Measurements from ENCODE around the gene ZNF266.

The ZNF266 gene

DNA sequence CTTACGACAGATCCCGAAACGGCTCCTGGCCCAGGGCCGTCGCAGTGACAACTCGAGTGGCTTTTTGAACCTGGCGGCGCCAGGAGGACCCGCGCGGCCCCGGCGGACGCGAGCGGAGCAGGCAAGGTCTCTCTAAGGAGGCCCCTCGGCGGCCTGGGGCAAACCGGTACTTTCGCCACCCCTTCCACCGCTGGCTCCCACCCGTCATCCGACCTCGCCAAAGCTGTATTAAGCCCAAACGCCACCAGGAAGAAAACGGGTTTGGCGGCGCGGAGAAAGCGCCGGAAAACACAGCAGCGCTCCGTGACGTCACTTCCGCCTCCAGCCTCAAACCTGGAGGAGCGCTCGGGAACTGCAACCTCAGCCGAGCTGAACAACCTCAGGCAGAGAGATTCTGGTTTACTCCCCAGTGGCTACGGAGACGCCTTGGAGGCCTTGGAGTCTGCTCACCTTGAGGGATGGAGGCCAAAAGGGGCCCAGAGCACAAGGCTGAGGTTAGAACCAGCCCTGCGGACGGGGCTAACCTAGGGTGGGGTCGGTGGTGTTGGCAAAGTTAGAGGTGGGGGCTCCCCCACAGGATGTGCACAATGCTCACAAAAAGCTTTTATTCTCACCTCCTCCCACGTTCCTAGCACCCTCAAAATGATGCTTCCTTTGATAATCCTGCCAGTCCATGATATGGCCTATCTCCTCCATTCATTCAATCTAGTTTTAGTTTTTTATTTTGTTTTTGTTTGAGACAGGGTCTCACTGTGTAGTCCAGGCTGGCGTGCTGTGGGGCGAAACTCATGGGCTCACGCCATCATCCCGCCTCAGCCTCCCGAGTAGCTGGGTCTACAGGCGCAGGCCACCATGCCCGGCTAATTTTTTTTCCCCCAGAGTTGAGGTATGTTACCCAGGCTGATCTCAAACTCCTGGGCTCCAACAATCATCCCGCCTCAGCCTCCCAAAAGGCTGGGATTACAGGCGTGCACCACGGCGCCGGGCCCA is at the start of gene ZNF266:
Gene ZNF266 (minus strand): TSS at position 295 of the 990 bp plus-strand sequence. CDS start 15,484 bp downstream, outside the sequence.
- peak within 1 kb of the TSS; percentile 61 for H3K27ac ChIP-seq
- peak; percentile 62 for DNase-seq (ENCODE audit: low read depth, low spot score)

GRCh38 chr19:9485140-9485539 is 49.8 kb upstream of the ZNF266 start:
- no peak for DNase-seq (ENCODE audit: low read depth, low spot score)
- no peak overlapping the region for H3K27ac ChIP-seq

GRCh38 chr19:9474975-9475374 is 39.6 kb upstream of the ZNF266 start:
- DNase-seq (ENCODE audit: low read depth, low spot score), result peak; percentile 36
- H3K27ac ChIP-seq, result peak overlapping the region; percentile 16

DNA sequence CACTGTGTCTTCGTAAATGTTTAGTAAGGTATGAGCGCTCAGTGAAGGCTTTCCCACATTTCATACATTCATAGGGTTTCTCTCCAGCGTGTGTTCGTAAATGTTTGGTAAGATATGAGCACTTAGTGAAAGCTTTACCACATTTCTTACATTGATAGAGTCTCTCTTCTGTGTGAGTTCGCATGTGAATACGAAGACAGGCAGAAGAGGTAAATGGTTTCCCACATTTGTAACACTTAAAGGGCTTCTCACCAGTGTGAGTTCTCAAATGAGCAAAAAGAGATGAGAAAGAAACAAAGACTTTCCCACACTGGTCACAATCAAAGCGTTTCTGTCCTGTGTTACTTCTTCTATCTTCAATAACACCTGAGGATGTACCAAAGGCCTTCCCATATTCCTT is 31.8 kb upstream of the ZNF266 start:
- no peak overlapping the region for H3K27ac ChIP-seq
- DNase-seq (ENCODE audit: low read depth, low spot score), result no peak

GRCh38 chr19:9461938-9462337 is 26.6 kb upstream of the ZNF266 start:
- DNase-seq (ENCODE audit: low read depth, low spot score), result no peak
- H3K27ac ChIP-seq, result no peak overlapping the region

DNA sequence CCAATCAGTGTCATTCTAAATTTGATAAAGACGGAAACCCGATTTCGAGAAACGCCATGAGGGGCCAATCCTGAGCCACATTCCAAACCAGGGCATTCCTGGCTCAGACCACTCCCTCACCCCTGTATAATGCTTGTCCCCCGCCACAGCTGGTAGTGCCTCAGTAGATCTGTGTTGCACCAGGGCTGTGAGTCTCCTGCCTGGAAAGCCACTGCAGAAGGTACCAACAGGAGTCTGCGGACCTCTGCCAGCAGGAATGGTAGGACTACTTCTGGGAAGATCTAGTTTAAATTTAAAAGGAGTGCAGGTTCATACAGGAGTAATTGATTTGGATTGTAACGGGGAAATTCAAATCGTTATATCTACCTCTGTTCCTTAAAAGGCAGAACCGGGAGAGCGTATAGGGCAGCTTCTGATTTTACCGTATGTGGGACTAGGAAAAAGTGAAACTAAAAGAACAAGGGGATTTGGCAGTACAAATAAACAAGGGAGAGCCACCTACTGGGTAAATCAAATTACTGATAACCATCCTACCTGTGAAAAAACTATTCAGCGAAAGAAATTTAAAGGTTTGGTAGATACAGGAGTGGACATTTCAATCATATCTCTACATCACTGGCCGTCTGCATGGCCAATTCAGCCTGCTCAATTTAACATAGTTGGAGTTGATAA is 20.8 kb upstream of the ZNF266 start:
- no peak overlapping the region for H3K27ac ChIP-seq
- DNase-seq (ENCODE audit: low read depth, low spot score), result no peak

- H3K27ac ChIP-seq, result no peak overlapping the region
- DNase-seq (ENCODE audit: low read depth, low spot score), result no peak
These were observed 18.6 kb upstream of the ZNF266 start for GRCh38 chr19:9453953-9454352.

DNA sequence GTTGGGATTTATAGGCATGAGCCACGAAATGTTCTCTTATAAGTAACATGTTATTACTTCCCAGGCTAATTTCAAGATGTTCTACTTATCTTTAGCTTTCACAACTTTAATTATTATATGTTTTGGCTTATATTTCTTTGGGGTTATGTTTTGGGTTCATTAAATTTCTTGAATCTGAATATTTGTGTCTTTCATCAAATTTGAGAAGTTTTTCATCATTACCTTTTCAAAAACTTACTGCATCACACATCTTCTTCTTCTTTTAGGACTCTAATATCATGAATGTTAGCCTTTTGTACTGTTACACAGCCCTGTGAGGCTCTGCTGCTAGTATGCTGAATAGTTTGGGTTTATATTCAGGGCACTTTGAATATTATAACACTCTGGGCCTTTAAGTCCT is 9.7 kb upstream of the ZNF266 start:
- no peak overlapping the region for H3K27ac ChIP-seq
- no peak for DNase-seq (ENCODE audit: low read depth, low spot score)

- DNase-seq (ENCODE audit: low read depth, low spot score), result no peak
- H3K27ac ChIP-seq, result no peak overlapping the region
These were observed 985 bp upstream of the ZNF266 start for GRCh38 chr19:9436358-9436757.

DNA sequence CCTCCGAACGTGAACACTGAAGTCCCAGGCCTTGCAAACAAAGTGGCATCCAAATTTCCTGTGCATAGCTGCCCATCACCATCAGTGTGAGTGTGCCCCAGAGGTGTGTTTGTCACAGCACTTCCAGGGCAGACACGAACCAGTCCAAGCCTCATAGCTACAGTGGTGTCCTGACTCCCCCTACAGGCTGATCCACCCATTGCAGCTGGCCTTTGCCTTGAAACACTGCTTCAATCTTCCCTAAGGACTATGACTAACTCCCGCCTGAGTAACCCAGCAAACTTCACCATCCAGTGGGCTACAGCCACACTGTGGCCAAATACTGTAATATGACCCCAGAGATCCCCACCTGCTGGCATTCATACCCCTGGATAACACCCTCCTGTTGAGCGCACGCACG is 3.9 kb downstream of the ZNF266 start:
- H3K27ac ChIP-seq, result no peak overlapping the region
- DNase-seq (ENCODE audit: low read depth, low spot score), result peak; percentile 22

DNA sequence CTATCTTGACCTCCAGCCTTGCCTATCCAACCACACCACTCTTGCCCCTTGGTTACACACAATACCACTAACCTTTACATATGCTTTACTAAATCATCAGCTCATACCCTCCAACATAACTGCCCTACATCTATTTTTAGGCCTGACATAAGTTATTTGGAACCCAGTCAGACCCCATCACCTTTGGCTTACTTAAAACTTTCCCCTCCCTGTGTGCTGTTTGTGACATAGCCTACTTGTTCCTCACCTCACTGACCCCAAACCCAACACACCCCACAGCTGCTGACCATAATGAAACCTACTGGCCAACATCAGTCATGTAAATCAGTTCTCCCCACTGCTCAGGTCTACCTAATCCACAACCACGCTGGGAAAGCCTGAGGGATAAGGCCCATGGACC is 4.9 kb downstream of the ZNF266 start:
- no peak overlapping the region for H3K27ac ChIP-seq
- DNase-seq (ENCODE audit: low read depth, low spot score), result no peak

GRCh38 chr19:9427941-9428340 is 7.4 kb downstream of the ZNF266 start:
- H3K27ac ChIP-seq, result no peak overlapping the region
- DNase-seq (ENCODE audit: low read depth, low spot score), result no peak

DNA sequence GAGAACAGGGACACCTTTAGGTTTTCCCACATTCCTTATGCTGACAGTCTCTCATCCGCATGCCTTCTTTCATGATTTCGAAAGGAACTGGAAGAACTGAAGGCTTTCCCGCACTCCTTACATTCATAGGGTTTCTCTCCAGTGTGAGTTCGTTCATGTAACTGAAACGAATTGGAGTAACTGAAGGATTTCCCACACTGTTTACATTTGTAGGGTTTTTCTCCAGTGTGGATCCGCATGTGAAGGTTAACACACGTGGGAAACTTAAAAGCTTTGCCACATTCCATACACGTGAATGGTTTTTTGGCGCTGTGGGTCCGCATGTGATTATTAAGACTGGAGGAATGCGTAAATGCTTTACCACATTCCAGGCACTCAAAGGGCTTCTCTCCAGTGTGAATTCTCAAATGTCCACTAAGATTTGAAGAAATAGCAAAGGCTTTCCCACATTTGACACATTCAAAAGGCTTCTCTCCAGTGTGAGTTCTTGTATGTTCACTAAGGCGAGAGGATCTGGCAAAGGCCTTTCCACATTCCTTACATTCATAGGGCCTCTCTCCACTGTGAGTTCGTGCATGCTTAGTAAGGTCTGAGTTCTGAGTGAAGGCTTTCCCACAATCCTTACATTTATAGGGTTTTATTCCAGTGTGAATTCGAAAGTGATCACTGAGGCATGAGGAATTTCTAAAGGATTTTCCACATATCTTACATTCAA is 22.0 kb downstream of the ZNF266 start:
- H3K27ac ChIP-seq, result no peak overlapping the region
- DNase-seq (ENCODE audit: low read depth, low spot score), result no peak

- DNase-seq (ENCODE audit: low read depth, low spot score), result no peak
- H3K27ac ChIP-seq, result peak overlapping the region; percentile 58
These were observed 27.5 kb downstream of the ZNF266 start for GRCh38 chr19:9407827-9408226.

GRCh38 chr19:9406798-9407352 is 28.5 kb downstream of the ZNF266 start:
- peak overlapping the region; percentile 58 for H3K27ac ChIP-seq
- DNase-seq (ENCODE audit: low read depth, low spot score), result peak; percentile 56

GRCh38 chr19:9381361-9381785 is 54.0 kb downstream of the ZNF266 start:
- no peak overlapping the region for H3K27ac ChIP-seq
- DNase-seq (ENCODE audit: low read depth, low spot score), result no peak

- no peak for DNase-seq (ENCODE audit: low read depth, low spot score)
- no peak overlapping the region for H3K27ac ChIP-seq
These were observed 64.4 kb downstream of the ZNF266 start for GRCh38 chr19:9370738-9371619.

- no peak within 1 kb of the TSS for H3K27ac ChIP-seq
- no peak for DNase-seq (ENCODE audit: low read depth, low spot score)
These were observed 72.5 kb downstream of the ZNF266 start, which contains the start of gene ZNF177 for GRCh38 chr19:9362905-9363304. ZNF177 (plus strand) TSS chr19:9363013; CDS start chr19:9378312, 15,299 bp downstream.

Measured in epithelial cell of prostate (primary cell).